Type B pancreatic cell (in vitro differentiated cells): ENCODE measurements around the gene AK2. TPM values are rescaled to one million over a fixed set of nuclear protein-coding genes. Genes with fewer than 3 reads are reported as not detected.
A peak's percentile ranks its signal among the peaks of the same experiment; 100 is the strongest.
"Not testable (repeated sequence)": the region's sequence is repeated elsewhere in the genome, so short reads cannot be mapped to it uniquely, and the experiment has no call there.

Source experiments
- DNase-seq: peaks from one replicate; pipeline ENCODE4 v3.0.0; 2021; ENCODE audit warnings: mixed read lengths; ENCODE audit not compliant: unreplicated experiment; ENCODE audit errors: extremely low spot score
- H3K27ac Mint-ChIP-seq: 2 replicates; pipeline ENCODE4 v1.8.0; 2021; ENCODE audit warnings: mild to moderate bottlenecking, mixed read lengths
- H3K27me3 Mint-ChIP-seq: 2 replicates; pipeline ENCODE4 v1.8.0; 2021; ENCODE audit warnings: mixed read lengths
- H3K36me3 Mint-ChIP-seq: 2 replicates; pipeline ENCODE4 v1.8.0; 2021; ENCODE audit warnings: mixed read lengths
- H3K4me1 Mint-ChIP-seq: one replicate; pipeline ENCODE4 v1.8.0; 2021; ENCODE audit warnings: mixed read lengths; ENCODE audit not compliant: unreplicated experiment
- H3K4me3 Mint-ChIP-seq: 2 replicates; pipeline ENCODE4 v1.8.0; 2021; ENCODE audit warnings: mild to moderate bottlenecking, mixed read lengths
- H3K9me3 Mint-ChIP-seq: 2 replicates; pipeline ENCODE4 v1.8.0; 2021; ENCODE audit warnings: mixed read lengths
- CTCF ChIP-seq: fragments of 200-600 bp; sonication (generic); conservative IDR thresholded peaks from 2 replicates; pipeline ENCODE4 v1.5.0; 2021; ENCODE audit warnings: antibody characterized with exemption, mild to moderate bottlenecking
- total RNA-seq: library from RNA; stranded (reverse); gene quantifications from 2 replicates; pipeline ENCODE4 v1.2.1, GENCODE V29; 2021; ENCODE audit warnings: low replicate concordance

AK2 gene
- total RNA-seq, 1 donor from 2014 or later: 140 TPM

- Mint-ChIP-seq H3K4me3 (no peak overlapping the region), H3K27ac (peak overlapping the region; percentile 14), H3K36me3 (peaks cover 3% of the 10 kb centered on the region), H3K4me1 (peaks cover 41% of the 10 kb centered on the region), H3K9me3 (no peaks in the 10 kb centered on the region), H3K27me3 (no peaks in the 10 kb centered on the region)
- TF ChIP-seq CTCF: no peak
- no peak for DNase-seq
Measured at GRCh38 chr1:33000427-33001026, 36.2 kb downstream of the AK2 start.

- TF ChIP-seq CTCF: no peak
- Mint-ChIP-seq H3K4me3 (no peak overlapping the region), H3K36me3 (no peaks in the 10 kb centered on the region), H3K27ac (no peak overlapping the region), H3K27me3 (no peaks in the 10 kb centered on the region), H3K9me3 (no peaks in the 10 kb centered on the region), H3K4me1 (peaks cover 41% of the 10 kb centered on the region)
- DNase-seq: no peak
Measured at GRCh38 chr1:32998997-32999396, 37.7 kb downstream of the AK2 start.

- Mint-ChIP-seq H3K4me3 (no peak overlapping the region), H3K9me3 (no peaks in the 10 kb centered on the region), H3K36me3 (no peaks in the 10 kb centered on the region), H3K27me3 (no peaks in the 10 kb centered on the region), H3K4me1 (peaks cover 37% of the 10 kb centered on the region), H3K27ac (peak overlapping the region; percentile 36)
- TF ChIP-seq CTCF: no peak
- DNase-seq: no peak
Measured at GRCh38 chr1:32998064-32998463, 38.6 kb downstream of the AK2 start.

- TF ChIP-seq CTCF: no peak
- Mint-ChIP-seq H3K4me1 (peaks cover 44% of the 10 kb centered on the region), H3K9me3 (no peaks in the 10 kb centered on the region), H3K36me3 (no peaks in the 10 kb centered on the region), H3K4me3 (no peak overlapping the region), H3K27ac (peak overlapping the region; percentile 36), H3K27me3 (no peaks in the 10 kb centered on the region)
- no peak for DNase-seq
Measured at GRCh38 chr1:32997381-32997891, 39.2 kb downstream of the AK2 start.

- Mint-ChIP-seq H3K4me1 (peaks cover 42% of the 10 kb centered on the region), H3K27ac (peak overlapping the region; percentile 99)
- DNase-seq, H3K36me3 Mint-ChIP-seq, H3K9me3 Mint-ChIP-seq, H3K27me3 Mint-ChIP-seq, H3K4me3 Mint-ChIP-seq: not testable (repeated sequence)
Measured at GRCh38 chr1:32993324-32993636, 43.4 kb downstream of the AK2 start.

- Mint-ChIP-seq H3K4me1 (peaks cover 37% of the 10 kb centered on the region), H3K27ac (peak overlapping the region; percentile 99), H3K4me3 (peak overlapping the region; percentile 79), H3K27me3 (no peaks in the 10 kb centered on the region), H3K36me3 (no peaks in the 10 kb centered on the region), H3K9me3 (no peaks in the 10 kb centered on the region)
- TF ChIP-seq CTCF: no peak
- DNase-seq: no peak
Measured at GRCh38 chr1:32992489-32993323, 44.0 kb downstream of the AK2 start.
